Dermis blood vessel endothelial cell (primary cell): ENCODE data around the gene WNT3A. TPM values are rescaled to one million over a fixed set of nuclear protein-coding genes. Genes with fewer than 3 reads are reported as not detected.

ENCODE experiments used
- DNase-seq: peaks from one replicate; pipeline ENCODE4 v3.0.0; 2010
- total RNA-seq: library from RNA; depleted of rRNA; stranded (reverse); fragments of >200 nt; gene quantifications from 2 replicates; pipeline ENCODE4 v1.2.3, GENCODE V29; 2014

WNT3A gene
- total RNA-seq, 1 donor from 2014 or later: not detected

GRCh38 chr1:228104526-228105269 is 97.9 kb downstream of the WNT3A start:
- no peak for DNase-seq

GRCh38 chr1:228105270-228105995 is 98.6 kb downstream of the WNT3A start:
- no peak for DNase-seq

GRCh38 chr1:228105996-228106799 is 99.4 kb downstream of the WNT3A start:
- no peak for DNase-seq

- DNase-seq: no peak
These were observed 99.9 kb downstream of the WNT3A start for GRCh38 chr1:228106800-228107054.

GRCh38 chr1:228107636-228108035 is 100.8 kb downstream of the WNT3A start:
- no peak for DNase-seq

- no peak for DNase-seq
These were observed 101.4 kb downstream of the WNT3A start for GRCh38 chr1:228108055-228108690.

GRCh38 chr1:228108742-228109072 is 101.9 kb downstream of the WNT3A start:
- no peak for DNase-seq

GRCh38 chr1:228109073-228109961 is 102.5 kb downstream of the WNT3A start, which contains the start of gene MRPL55:
TSS of gene MRPL55 (minus strand) at chr1:228109299. CDS start at chr1:228108260, 1,039 bp downstream.
- DNase-seq: peak; percentile 98

GRCh38 chr1:228109962-228110488 is 103.2 kb downstream of the WNT3A start:
- peak; percentile 77 for DNase-seq

GRCh38 chr1:228110556-228110955 is 103.8 kb downstream of the WNT3A start:
- DNase-seq: no peak

Other genes starting within 250 kb of the WNT3A start
- not detected in 2 replicates for gene PRSS38, start 191.3 kb upstream of the WNT3A start, total RNA-seq
- gene WNT9A, start 59.1 kb upstream of the WNT3A start, total RNA-seq: 1.8 and 2.9 TPM in 2 replicates
- gene ARF1, start 75.7 kb downstream of the WNT3A start, total RNA-seq: 264 and 393 TPM in 2 replicates
- gene C1orf35, start 96.3 kb downstream of the WNT3A start, total RNA-seq: 12.1 and 18.5 TPM in 2 replicates
- gene MRPL55, start 102.3 kb downstream of the WNT3A start, total RNA-seq: 54.3 and 55.7 TPM in 2 replicates
- gene GUK1, start 133.3 kb downstream of the WNT3A start, total RNA-seq: 471 and 724 TPM in 2 replicates
- gene GJC2, start 142.9 kb downstream of the WNT3A start, total RNA-seq: 5.0 and 5.8 TPM in 2 replicates
- gene IBA57, start 158.8 kb downstream of the WNT3A start, total RNA-seq: 9.5 and 17.4 TPM in 2 replicates
- gene OBSCN, start 201.0 kb downstream of the WNT3A start, total RNA-seq: 4.4 and 9.5 TPM in 2 replicates